Epithelial cell of alveolus of lung (primary cell): Measurements from ENCODE around the gene TMEM121. TPM values are rescaled to one million over a fixed set of nuclear protein-coding genes. Genes with fewer than 3 reads are reported as not detected.

Source experiments
- total RNA-seq: library from RNA; depleted of rRNA; stranded (reverse); fragments of >200 nt; gene quantifications from 2 replicates; pipeline ENCODE4 v1.2.1, GENCODE V29; 2015

TMEM121 gene
- 9.3 and 12.6 TPM in 2 replicates for total RNA-seq

GRCh38 chr14:105525861-105526775 is at the start of gene TMEM121:
TMEM121 (plus strand) TSS chr14:105526583; CDS start chr14:105528835, 2,252 bp downstream.

GRCh38 chr14:105486163-105486973 is 40.0 kb upstream of the TMEM121 start, which contains the start of gene CRIP1:
CRIP1 (plus strand) TSS chr14:105486886; CDS start chr14:105487260, 374 bp downstream.

GRCh38 chr14:105490572-105491365 is 35.6 kb upstream of the TMEM121 start, which contains the start of gene TEDC1:
TEDC1 (plus strand) TSS chr14:105491246; CDS start chr14:105491376, 130 bp downstream.

Other genes with a start within 250 kb of the TMEM121 start
- 21.2 and 28.7 TPM in 2 replicates for gene BRF1, start 225.6 kb upstream of the TMEM121 start, total RNA-seq
- 36.2 and 36.5 TPM in 2 replicates for gene PACS2, start 211.8 kb upstream of the TMEM121 start, total RNA-seq
- 0.13 and 1.4 TPM in 2 replicates for gene TEX22, start 128.0 kb upstream of the TMEM121 start, total RNA-seq
- 37.0 and 49.1 TPM in 2 replicates for gene MTA1, start 106.8 kb upstream of the TMEM121 start, total RNA-seq
- gene CRIP2, start 51.8 kb upstream of the TMEM121 start, total RNA-seq = 117 and 172 TPM in 2 replicates
- gene CRIP1, start 39.7 kb upstream of the TMEM121 start, total RNA-seq = 9.1 and 20.7 TPM in 2 replicates
- 8.2 and 11.6 TPM in 2 replicates for gene TEDC1, start 35.3 kb upstream of the TMEM121 start, total RNA-seq